ENCODE measurements around the gene GPR78.

GRCh38 chr4:8560265-8561047 lies 19.7 kb upstream of the GPR78 start:
- no peak for TF ChIP-seq CTCF (conservative IDR thresholded peaks at IDR 0.05)
- TF ChIP-seq ZFX (IDR thresholded peaks at IDR 0.05), result no peak
